Smooth muscle cell (in vitro differentiated cells): ENCODE data around the gene LTF. TPM values are rescaled to one million over a fixed set of nuclear protein-coding genes. Genes with fewer than 3 reads are reported as not detected.

ENCODE experiments used
- DNase-seq: peaks from one replicate; lab custom pipeline; 2025; ENCODE audit not compliant: unreplicated experiment; lab: John Stamatoyannopoulos, UW
- H2AFZ ChIP-seq: fragments of 200-600 bp; sonication (generic); 2 replicates; pipeline ENCODE4 v1.6.0; 2016; ENCODE audit warnings: antibody characterized with exemption, low read depth, mild to moderate bottlenecking
- H3F3A ChIP-seq: fragments of 200-600 bp; sonication (generic); 2 replicates; pipeline ENCODE4 v1.6.0; 2017; ENCODE audit warnings: antibody characterized with exemption, low read depth
- H3K27ac ChIP-seq: fragments of 200-600 bp; sonication (generic); 2 replicates; pipeline ENCODE4 v1.5.1; 2016; ENCODE audit warnings: low read depth, mild to moderate bottlenecking
- H3K27me3 ChIP-seq: fragments of 200-600 bp; sonication (generic); 2 replicates; pipeline ENCODE4 v1.6.1; 2016; ENCODE audit warnings: low read depth, mild to moderate bottlenecking
- H3K36me3 ChIP-seq: fragments of 200-600 bp; sonication (generic); 2 replicates; pipeline ENCODE4 v1.5.1; 2016; ENCODE audit warnings: low read depth
- H3K4me1 ChIP-seq: fragments of 200-600 bp; sonication (generic); 2 replicates; pipeline ENCODE4 v1.5.1; 2016; ENCODE audit warnings: low read depth
- H3K4me2 ChIP-seq: fragments of 200-600 bp; sonication (generic); 2 replicates; pipeline ENCODE4 v1.6.0; 2016; ENCODE audit warnings: mild to moderate bottlenecking
- H3K4me3 ChIP-seq: fragments of 200-600 bp; sonication (generic); 2 replicates; pipeline ENCODE4 v1.5.1; 2016; ENCODE audit warnings: mild to moderate bottlenecking
- H3K79me2 ChIP-seq: fragments of 200-600 bp; sonication (generic); 2 replicates; pipeline ENCODE4 v1.6.0; 2016; ENCODE audit warnings: low read depth, mild to moderate bottlenecking
- H3K9ac ChIP-seq: fragments of 200-600 bp; sonication (generic); 2 replicates; pipeline ENCODE4 v1.6.0; 2016; ENCODE audit warnings: low read depth
- H3K9me3 ChIP-seq: fragments of 200-600 bp; sonication (generic); replicated peaks from 2 replicates; pipeline ENCODE4 v1.5.1; 2016; ENCODE audit warnings: low read depth
- H4K20me1 ChIP-seq: fragments of 200-600 bp; sonication (generic); 2 replicates; pipeline ENCODE4 v1.6.0; 2016; ENCODE audit warnings: low read depth
- CTCF ChIP-seq: fragments of 200-600 bp; sonication (generic); IDR thresholded peaks from 2 replicates; pipeline ENCODE4 v1.5.1; 2017; ENCODE audit warnings: borderline replicate concordance, mild to moderate bottlenecking, antibody characterized with exemption; ENCODE audit not compliant: insufficient read depth, poor library complexity, severe bottlenecking
- WGBS: methylation state at CpG from one replicate; pipeline ENCODE4 v1.1.7; 2016; ENCODE audit warnings: low lambda C conversion rate; 5-methylcytosine and 5-hydroxymethylcytosine counted together
- polyA plus RNA-seq: library from polyadenylated mRNA; unstranded; fragments of >200 nt; fragmentation: Nextera tagmentation; extraction: Ambion mirVana; gene quantifications from 2 replicates; pipeline ENCODE4 v1.2.1, GENCODE V29; 2016
- total RNA-seq: library from RNA; depleted of rRNA; stranded (reverse); fragments of >200 nt; gene quantifications from 2 replicates; pipeline ENCODE4 v1.2.3, GENCODE V29; 2014

LTF gene
- total and polyA plus RNA-seq, 2 experiments from 2014 or later, result not detected

GRCh38 chr3:46488735-46489361, 24.1 kb upstream of the LTF start:
- H3K4me2 ChIP-seq, result peak overlapping the region; percentile 74
- H3K27ac ChIP-seq, result no peak overlapping the region
- H3K4me3 ChIP-seq, result no peak overlapping the region
- WGBS, result 21% methylated on average over 23 of the region's 26 CpGs
- no peak overlapping the region for H3K9ac ChIP-seq
- H3K79me2 ChIP-seq, result no peaks in the 10 kb centered on the region
- H4K20me1 ChIP-seq, result no peaks in the 10 kb centered on the region
- no peaks in the 10 kb centered on the region for H3K36me3 ChIP-seq
- no peaks in the 10 kb centered on the region for H3K27me3 ChIP-seq
- peak; percentile 97 for TF ChIP-seq CTCF
- peaks cover 12% of the 10 kb centered on the region for H3F3A ChIP-seq
- no peaks in the 10 kb centered on the region for H3K4me1 ChIP-seq
- DNase-seq, result peak; percentile 63
- no peak overlapping the region for H2AFZ ChIP-seq
- no peaks in the 10 kb centered on the region for H3K9me3 ChIP-seq

GRCh38 chr3:46485779-46486175, 21.1 kb upstream of the LTF start:
- no peak for DNase-seq
- WGBS, result 83% methylated on average over 4 of the region's 4 CpGs
- Histone ChIP-seq H3K9me3 (no peaks in the 10 kb centered on the region), H3K27ac (no peak overlapping the region), H3K27me3 (no peaks in the 10 kb centered on the region), H3K4me2 (no peak overlapping the region), H2AFZ (no peak overlapping the region), H3K4me1 (no peaks in the 10 kb centered on the region), H3K79me2 (no peaks in the 10 kb centered on the region), H3F3A (no peaks in the 10 kb centered on the region), H4K20me1 (no peaks in the 10 kb centered on the region), H3K9ac (no peak overlapping the region), H3K36me3 (no peaks in the 10 kb centered on the region), H3K4me3 (no peak overlapping the region)
- TF ChIP-seq CTCF, result no peak

- no peaks in the 10 kb centered on the region for H3K79me2 ChIP-seq
- DNase-seq, result no peak
- H3K27ac ChIP-seq, result no peak overlapping the region
- no peak overlapping the region for H3K9ac ChIP-seq
- no peaks in the 10 kb centered on the region for H3F3A ChIP-seq
- H3K4me3 ChIP-seq, result no peak overlapping the region
- H3K4me1 ChIP-seq, result no peaks in the 10 kb centered on the region
- 77% methylated on average over 10 of the region's 10 CpGs for WGBS
- H3K4me2 ChIP-seq, result no peak overlapping the region
- H3K27me3 ChIP-seq, result no peaks in the 10 kb centered on the region
- H3K36me3 ChIP-seq, result no peaks in the 10 kb centered on the region
- H3K9me3 ChIP-seq, result no peaks in the 10 kb centered on the region
- no peaks in the 10 kb centered on the region for H4K20me1 ChIP-seq
- no peak overlapping the region for H2AFZ ChIP-seq
- no peak for TF ChIP-seq CTCF
Observed at GRCh38 chr3:46484911-46485778, 20.4 kb upstream of the LTF start.

GRCh38 chr3:46484388-46484787, 19.7 kb upstream of the LTF start:
- Histone ChIP-seq H3K4me3 (no peak overlapping the region), H3K27me3 (no peaks in the 10 kb centered on the region), H3K9me3 (no peaks in the 10 kb centered on the region), H4K20me1 (no peaks in the 10 kb centered on the region), H3K27ac (no peak overlapping the region), H2AFZ (no peak overlapping the region), H3F3A (no peaks in the 10 kb centered on the region), H3K79me2 (no peaks in the 10 kb centered on the region), H3K4me1 (no peaks in the 10 kb centered on the region), H3K4me2 (no peak overlapping the region), H3K36me3 (no peaks in the 10 kb centered on the region), H3K9ac (no peak overlapping the region)
- TF ChIP-seq CTCF, result no peak
- WGBS, result 93% methylated on average over 1 of the region's 1 CpG
- DNase-seq, result no peak
